ENCODE data around the gene MTLN.
"Not testable (repeated sequence)": the region's sequence is repeated elsewhere in the genome, so short reads cannot be mapped to it uniquely, and the experiment has no call there.

MTLN gene

DNA sequence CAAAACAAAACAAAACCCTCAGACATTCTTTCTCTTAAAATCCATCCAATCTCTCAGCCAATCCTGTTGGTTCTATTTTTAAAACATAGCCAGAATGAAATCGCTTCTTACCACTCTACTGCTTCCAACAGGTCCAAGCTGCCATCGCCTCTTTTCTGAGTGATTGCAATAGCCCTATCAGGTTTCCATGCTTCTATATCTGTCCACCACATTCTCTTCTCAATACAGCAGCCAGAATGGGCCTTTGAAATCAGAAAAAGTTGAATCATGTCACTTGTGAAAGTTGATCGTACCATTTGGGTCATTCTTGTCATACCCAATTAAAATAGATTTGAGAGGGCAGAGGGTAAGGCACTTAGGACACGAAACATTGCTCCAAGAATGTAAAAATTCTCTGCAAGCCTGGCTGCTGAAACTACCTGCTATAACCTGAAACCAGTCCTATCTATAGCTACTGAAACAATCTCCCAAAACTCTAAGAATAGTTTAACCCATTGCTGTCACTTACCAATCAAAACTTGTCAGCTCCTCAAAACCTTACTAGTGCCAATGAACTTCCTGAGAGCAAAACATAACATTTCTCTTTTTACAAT, 3.3 kb upstream of the MTLN start:
- Histone ChIP-seq H3K27me3 (no peaks in the 10 kb centered on the region), H3K4me1 (peaks cover 0 to 34% (median 9%) of the 10 kb centered on the region in 4 donors), H3K9me3 (no peaks in the 10 kb centered on the region), H3K36me3 (peaks cover 0 to 5% (median 0%) of the 10 kb centered on the region in 3 donors), H3K27ac (no peak overlapping the region), H3K4me3 (no peak overlapping the region)
- TF ChIP-seq, protein P1, sequence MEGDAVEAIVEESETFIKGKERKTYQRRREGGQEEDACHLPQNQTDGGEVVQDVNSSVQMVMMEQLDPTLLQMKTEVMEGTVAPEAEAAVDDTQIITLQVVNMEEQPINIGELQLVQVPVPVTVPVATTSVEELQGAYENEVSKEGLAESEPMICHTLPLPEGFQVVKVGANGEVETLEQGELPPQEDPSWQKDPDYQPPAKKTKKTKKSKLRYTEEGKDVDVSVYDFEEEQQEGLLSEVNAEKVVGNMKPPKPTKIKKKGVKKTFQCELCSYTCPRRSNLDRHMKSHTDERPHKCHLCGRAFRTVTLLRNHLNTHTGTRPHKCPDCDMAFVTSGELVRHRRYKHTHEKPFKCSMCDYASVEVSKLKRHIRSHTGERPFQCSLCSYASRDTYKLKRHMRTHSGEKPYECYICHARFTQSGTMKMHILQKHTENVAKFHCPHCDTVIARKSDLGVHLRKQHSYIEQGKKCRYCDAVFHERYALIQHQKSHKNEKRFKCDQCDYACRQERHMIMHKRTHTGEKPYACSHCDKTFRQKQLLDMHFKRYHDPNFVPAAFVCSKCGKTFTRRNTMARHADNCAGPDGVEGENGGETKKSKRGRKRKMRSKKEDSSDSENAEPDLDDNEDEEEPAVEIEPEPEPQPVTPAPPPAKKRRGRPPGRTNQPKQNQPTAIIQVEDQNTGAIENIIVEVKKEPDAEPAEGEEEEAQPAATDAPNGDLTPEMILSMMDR (IDR thresholded peaks at IDR 0.05), result no peak
- intact Hi-C loops (cut with DNase I; ENCODE audit: low total_unique reads), result no loop called here
- DNase-seq, result no peak

DNA sequence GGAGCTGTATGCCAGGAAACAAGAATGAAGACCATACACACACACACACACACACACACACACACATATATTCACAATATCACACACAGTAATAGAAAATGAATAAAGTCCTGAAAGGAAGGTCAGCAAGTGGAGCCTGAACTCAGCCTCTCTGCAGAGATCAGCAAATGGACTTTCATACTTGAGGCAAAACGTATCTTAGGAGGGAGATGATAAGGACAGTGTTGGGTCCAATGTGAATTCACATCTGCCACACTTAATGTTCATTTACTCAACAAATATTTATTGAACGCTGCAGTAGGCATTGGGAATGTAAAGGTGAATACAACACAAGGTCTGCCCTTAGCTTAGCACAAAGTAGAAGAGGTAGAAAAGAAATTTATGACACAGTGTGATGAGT, 2.7 kb upstream of the MTLN start:
- DNase-seq, result no peak
- H3K36me3 ChIP-seq, result peaks cover 0 to 11% (median 0%) of the 10 kb centered on the region in 3 donors
- TF ChIP-seq, protein P1 (IDR thresholded peaks at IDR 0.05), result no peak
- no peak overlapping the region for H3K27ac ChIP-seq
- no peak overlapping the region for H3K4me3 ChIP-seq
- intact Hi-C loops (cut with DNase I; ENCODE audit: low total_unique reads), result no loop called here
- H3K4me1 ChIP-seq, result peaks cover 0 to 34% (median 10%) of the 10 kb centered on the region in 4 donors
- H3K9me3 ChIP-seq, result no peaks in the 10 kb centered on the region
- no peaks in the 10 kb centered on the region for H3K27me3 ChIP-seq

DNA sequence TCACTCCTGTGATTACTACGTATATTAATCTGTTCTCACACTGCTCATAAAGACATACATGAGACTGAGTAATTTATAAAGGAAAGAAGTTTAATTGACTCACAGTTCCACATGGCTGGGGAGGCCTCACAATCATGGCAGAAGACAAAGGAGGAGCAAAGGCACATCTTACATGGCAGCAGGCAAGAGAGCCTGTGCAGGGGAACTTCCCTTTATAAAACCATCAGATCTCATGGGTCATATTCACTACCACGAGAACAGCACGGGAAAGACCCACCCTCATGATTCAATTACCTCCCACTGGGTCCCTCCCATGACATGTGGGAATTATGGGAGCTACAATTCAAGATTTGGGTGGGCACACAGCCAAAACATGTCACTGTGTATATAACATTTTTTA, 1.2 kb upstream of the MTLN start:
- Histone ChIP-seq H3K36me3 (peaks cover 0 to 19% (median 0%) of the 10 kb centered on the region in 3 donors), H3K4me1 (peaks cover 0 to 34% (median 10%) of the 10 kb centered on the region in 4 donors)
- H3K9me3 ChIP-seq; H3K4me3 ChIP-seq; intact Hi-C loops (cut with DNase I; ENCODE audit: low total_unique reads); DNase-seq; H3K27me3 ChIP-seq; H3K27ac ChIP-seq: not testable (repeated sequence)

DNA sequence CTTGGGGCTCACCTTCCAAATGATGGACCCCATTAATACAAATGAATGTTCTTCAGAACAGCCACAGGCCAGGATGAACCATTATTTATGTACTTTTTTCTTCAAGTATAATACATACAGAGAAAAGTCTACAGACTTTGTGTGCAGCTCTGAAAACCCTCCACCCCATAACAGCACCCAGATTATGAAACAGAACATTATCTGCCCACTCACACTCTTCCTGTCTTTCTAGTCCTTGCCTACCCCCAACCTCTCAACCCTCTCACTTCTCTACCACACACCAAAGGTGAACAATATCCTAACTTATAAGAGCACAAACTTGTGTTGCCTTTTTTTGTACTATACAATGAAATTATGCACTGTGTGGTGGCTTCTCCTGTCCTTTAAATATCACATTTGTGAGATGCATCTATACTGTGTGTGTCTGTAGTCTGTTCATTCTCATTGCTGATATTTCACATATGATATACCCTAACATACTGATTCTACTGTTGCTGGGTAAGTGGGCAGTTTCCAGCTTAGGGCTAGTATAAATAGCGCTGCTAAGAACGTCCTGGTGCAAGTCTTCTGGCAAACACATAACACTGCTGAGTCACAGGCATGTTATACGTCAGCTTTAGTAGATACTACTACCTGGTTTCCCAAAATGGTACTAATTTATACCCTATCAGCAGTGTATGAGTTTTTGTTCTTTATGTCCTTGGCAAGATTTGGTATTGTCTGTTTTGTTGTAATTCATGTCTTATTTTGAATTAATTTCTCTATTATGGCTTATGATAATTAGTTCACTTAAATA, 6.5 kb downstream of the MTLN start:
- peaks cover 0 to 10% (median 4%) of the 10 kb centered on the region in 4 donors for H3K4me1 ChIP-seq
- H3K27ac ChIP-seq, result peak overlapping the region in 1 of 2 donors; percentile 64
- no peaks in the 10 kb centered on the region for H3K9me3 ChIP-seq
- H3K4me3 ChIP-seq, result no peak overlapping the region
- peaks cover 0 to 16% (median 0%) of the 10 kb centered on the region in 3 donors for H3K36me3 ChIP-seq
- intact Hi-C loops (cut with DNase I; ENCODE audit: low total_unique reads), result no loop called here
- no peak for DNase-seq
- TF ChIP-seq, protein P1 (IDR thresholded peaks at IDR 0.05), result no peak
- no peaks in the 10 kb centered on the region for H3K27me3 ChIP-seq

DNA sequence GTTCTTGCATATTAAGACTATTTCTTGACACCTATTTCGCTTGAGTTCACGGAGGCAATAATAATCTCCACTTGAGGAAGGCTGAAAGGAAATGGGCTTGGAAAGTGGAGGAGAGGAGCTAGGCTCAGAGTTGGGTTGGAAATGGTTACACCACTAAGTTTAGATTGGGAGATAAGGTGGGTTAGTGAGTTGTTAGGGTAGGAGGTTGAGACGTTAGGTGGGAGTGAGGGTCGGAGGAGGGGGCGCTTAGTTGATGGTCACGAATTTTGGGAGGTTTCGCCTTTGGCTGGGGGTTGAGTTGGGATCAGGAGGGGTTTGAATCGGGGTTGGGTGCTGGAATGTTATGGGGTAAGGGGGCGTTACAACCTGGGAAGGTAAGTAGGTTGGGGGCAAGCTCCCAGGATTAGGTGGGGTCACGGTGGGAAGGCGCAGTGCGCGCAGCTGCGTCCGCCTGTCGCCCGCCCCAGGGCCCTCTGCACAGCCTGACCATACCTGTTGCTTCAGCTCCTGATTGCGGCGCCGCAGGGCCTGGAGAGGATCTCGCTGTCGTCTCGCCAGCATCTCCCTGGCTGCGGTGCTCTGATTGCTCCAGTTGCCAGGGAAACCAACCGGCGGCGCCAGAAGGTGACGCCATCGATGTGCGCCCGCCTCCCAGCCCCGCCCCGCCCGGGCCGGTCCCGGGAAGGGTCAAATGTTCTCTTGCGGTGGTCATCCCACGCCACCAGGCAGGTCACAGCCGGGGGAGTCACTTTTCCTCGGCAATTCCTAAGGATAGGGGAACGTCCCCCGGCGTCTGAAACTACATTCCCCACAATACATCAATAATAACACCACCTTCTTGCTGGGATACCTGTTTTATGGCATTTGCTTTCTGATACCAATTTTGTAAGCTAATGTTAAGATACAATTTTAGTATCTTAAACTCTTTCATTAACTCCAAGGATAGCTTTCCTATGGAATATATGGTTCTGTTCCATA, 7.7 kb downstream of the MTLN start, which contains the start of gene NPHP1:
NPHP1 (minus strand) TSS at position 606 of the 978 bp plus-strand sequence; CDS start at position 561, 45 bp downstream.
- Histone ChIP-seq H3K27me3 (no peaks in the 10 kb centered on the region), H3K36me3 (peaks cover 0 to 10% (median under 1%) of the 10 kb centered on the region in 3 donors), H3K4me1 (peaks cover 0 to 8% (median 2%) of the 10 kb centered on the region in 4 donors), H3K27ac (peak within 1 kb of the TSS; percentile 54 to 64), H3K9me3 (no peaks in the 10 kb centered on the region), H3K4me3 (peak within 1 kb of the TSS; percentile 66 to 73)
- peak; percentile 77 to 92 for DNase-seq
- TF ChIP-seq, protein P1 (IDR thresholded peaks at IDR 0.05), result no peak
- intact Hi-C loops (cut with DNase I; ENCODE audit: low total_unique reads), result no loop called here
